ENCODE data around the gene EPG5.

EPG5 gene

DNA sequence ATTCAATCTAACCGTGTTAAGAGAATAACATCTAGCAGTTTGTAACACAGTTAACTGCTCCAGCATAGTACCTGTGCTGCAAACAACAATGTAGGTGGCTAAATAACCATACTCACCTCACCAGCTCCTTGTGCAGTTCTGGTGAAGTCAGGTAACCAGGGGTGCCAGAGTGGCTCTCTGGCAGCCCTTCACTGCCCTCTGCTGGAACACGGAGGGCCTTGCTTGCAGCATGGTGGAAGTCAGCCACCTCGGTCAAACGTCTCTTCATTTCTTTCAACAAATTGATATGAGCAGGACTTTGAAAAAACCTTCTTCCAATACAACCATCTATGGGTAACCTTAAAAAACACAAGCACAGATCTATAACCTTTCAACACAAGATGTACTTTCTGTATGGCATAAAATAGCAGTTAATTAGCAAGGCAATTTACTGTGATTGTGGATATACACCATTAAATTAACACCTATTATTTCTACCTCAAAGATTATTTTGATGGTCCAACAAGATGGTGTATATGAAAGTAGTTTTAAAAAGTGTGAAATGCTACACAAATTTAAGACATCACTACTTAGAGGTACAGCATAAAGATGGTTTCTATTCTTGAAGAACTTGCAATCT is 56.6 kb downstream of the EPG5 start:
- DNase-seq, result no peak

GRCh38 chr18:45901654-45902210 is 65.4 kb downstream of the EPG5 start:
- DNase-seq, result no peak

DNA sequence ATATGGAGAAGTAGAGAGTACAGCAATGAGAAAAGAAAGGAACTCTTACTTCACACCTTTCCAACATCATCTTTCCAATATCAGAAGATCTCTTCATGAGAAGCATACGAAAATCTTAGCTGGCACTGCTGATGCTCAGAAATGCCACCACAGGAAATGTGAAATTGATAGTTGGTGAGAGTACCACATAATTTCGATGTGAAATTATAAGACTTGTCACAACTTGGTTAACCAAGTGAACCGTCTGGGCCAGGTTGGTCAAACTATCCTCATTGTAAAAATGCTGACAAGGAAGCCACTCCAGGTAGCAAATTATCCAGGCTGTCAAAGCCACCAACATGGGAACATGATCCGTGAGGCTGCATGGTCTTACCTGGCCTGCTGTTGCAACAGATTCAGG is 66.5 kb downstream of the EPG5 start:
- no peak for DNase-seq

GRCh38 chr18:45896991-45897390 is 70.1 kb downstream of the EPG5 start:
- no peak for DNase-seq

DNA sequence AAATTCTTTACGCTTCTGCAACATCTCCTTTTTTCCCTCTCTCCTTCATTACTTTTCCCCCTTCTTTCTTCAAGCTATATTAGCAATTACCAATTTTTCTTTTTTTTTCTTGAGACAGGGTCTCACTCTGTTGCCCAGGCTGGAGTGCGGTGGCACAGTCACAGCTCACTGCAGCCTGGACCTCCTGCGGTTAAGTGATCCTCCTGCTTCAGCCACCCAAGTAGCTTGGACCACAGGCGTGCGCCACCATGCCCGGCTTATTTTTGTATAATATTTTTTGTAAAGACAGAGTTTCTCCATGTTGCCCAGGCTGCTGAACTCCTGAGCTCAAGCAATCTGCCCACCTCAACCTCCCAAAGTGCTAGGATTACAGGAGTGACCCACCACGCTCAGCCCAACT is 70.7 kb downstream of the EPG5 start:
- no peak for DNase-seq

- DNase-seq, result no peak
These were observed 71.8 kb downstream of the EPG5 start for GRCh38 chr18:45895339-45895738.

DNA sequence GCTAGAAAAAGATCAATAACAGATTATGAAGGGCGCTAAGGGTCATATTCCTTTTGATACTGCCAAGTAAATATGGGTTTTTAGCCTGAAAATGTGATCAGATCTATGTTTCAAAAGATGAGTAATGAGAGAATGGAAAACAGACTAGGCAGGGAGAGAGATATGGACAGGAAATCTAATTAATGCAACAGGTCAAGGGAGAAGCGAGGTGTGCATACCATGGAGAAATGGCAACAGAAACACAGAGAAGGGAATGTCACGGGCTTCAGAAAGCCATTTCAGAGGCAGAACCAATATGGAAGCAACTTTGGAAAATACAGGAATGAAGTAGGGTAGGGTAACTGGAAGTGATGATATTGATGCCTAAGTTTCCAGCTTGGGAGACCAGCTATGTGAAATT is 72.3 kb downstream of the EPG5 start:
- no peak for DNase-seq

- no peak for DNase-seq
These were observed 75.3 kb downstream of the EPG5 start for GRCh38 chr18:45891806-45892205.

- DNase-seq, result no peak
These were observed 76.5 kb downstream of the EPG5 start for GRCh38 chr18:45890606-45891005.

GRCh38 chr18:45889419-45890064 is 77.6 kb downstream of the EPG5 start:
- no peak for DNase-seq

- no peak for DNase-seq
These were observed 79.5 kb downstream of the EPG5 start for GRCh38 chr18:45887585-45887984.

DNA sequence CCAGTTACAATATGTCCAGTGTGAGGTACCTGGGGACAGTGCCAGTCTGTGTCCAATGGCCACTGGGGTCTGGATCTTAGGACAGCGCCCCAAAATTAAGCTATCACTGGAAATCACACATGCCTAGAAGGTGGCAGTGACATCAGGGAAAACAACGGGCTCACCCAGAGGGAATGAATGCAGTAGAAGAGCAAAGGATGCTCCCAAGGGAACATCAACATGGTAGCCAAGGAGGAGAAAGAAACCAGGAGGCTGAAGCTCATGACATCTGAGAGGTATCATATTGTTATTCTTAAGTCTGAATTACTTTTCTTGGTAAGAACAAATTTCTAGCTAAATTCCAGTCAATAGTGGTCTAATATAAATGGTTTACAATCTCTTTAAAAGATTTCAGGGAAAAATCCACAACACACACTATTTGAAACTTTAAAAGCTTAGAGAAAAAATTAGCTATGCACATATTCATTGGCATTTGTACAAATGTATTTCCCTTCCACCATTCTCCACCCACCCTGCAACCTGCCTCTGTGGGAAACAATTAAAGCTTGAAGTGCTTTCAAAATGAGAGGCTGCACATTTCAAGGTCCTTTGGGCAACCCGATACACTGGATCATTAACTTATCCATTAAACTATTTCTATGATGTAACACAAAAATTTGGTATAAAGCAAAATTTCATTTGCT is 86.1 kb downstream of the EPG5 start:
- DNase-seq, result no peak

DNA sequence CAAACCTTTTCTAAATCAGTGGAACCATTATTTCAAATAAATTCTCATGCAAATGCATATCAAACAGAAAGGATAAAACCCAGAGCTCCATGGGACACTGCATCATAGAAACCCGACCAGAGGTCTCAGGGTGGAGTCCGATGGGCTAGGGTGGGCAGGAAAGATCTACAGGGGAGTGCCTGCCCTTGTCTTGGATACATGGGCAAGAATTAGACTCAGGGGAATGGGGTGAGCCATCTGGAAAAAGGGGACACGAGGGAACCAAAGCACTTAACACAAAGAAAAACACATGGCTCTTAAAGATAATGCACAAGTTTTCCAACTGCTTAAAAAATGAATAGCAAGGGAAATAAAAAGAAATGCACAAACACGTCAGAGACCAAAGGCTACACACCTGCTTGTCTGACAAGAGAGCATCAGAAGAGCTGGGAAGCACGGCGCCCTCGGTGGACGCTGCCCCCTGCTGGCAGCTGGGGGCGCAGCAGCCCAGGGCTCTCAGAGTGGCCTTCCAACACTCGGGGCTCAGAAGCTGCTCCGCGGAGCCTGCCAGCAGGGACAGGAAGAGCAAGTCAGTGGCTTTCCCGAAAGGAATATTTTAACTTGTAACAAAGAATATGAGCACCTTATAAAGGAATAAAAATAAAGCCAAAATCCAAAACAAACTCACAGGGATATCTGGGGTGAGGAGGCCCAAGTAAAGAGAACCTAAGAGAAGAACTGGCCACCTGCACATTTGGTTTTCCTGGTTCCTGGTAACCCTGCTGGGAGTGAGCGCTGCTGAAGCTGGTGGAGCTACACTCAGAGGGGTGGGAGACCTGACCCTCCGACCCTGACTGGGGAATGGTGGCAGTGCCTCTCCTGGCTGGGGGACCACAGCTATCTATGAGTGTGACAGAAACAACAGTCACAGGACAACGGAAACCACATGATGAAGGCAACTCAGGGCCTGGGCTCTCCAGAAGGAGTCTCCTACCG is 87.2 kb downstream of the EPG5 start:
- peak; percentile 49 for DNase-seq

DNA sequence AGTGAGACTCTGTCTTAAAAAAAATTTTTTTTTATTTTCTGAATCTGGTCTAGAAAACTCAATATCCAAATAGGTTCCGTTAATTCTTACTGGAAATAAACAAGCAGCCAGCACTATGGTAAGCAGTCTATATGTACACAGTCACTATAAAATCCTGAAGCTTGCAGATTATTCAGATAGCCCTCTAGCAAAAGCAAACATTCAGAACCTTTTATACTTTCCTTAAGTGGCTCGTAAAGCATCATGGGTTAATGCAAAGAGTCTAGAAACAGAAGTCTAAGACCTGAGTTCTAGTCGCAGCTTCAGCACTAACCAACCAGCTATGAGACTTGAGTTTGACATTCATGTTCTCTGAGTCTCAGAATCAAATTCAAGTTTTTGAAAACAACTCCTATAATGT is 89.7 kb downstream of the EPG5 start:
- no peak for DNase-seq

DNA sequence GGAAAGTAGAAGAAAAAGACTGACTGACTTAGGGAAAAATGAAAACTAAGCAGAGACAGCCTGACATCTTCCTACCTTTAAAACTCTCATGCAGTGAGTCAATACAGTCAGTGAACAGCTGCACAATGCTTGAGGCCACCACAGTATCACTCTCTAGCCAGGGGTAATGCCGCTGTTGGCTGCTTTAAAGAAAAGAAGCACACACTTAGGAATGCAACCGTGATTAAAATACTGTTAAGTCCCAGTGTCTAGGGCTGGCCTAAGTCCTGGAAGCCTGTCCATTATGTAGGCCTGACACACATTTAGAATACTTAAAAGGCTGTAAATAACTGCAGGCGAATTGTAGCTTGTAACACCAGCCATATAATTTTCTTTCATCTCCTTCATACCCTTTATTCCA is 91.0 kb downstream of the EPG5 start:
- no peak for DNase-seq

GRCh38 chr18:45874491-45875184 is 92.5 kb downstream of the EPG5 start:
- DNase-seq, result no peak

GRCh38 chr18:45871431-45872084 is 95.6 kb downstream of the EPG5 start:
- DNase-seq, result no peak

DNA sequence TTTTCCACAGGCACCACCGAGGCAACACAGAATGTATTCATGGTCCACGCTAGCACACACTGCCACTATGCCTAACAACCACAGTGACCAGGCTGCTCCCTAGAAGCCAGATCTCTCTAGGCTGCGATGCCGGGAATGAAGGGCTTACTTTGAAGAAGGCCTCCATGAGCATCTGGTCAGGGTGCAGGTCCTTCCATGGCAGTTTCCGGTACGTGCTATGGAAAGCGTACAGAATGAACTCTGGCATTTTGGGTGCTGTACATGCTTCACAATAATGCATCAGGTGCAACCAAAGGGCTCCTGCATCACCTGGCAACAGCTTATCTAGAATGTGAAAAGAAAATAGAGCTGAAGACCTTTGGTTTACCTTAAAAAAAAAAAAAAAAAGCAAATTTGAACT is 96.7 kb downstream of the EPG5 start:
- DNase-seq, result no peak

DNA sequence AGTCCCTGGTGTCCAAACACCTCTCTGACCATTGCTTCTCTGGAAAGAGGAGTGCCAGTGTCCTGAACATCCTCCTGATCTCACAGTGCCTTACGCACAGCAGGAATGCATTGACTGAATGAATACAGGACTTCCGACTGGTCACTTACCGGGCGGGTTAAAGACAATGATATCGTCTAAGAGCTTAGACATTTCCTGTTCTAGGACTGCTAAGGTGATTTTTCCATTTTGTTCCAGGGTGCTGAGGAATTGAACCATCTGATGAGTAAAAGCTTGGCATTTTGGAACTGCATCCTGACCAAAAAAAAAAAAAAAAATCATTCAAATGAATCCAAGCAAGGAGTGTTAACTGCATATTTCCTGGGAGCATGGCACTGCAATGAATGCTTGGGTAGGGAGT is 101.7 kb downstream of the EPG5 start:
- no peak for DNase-seq

DNA sequence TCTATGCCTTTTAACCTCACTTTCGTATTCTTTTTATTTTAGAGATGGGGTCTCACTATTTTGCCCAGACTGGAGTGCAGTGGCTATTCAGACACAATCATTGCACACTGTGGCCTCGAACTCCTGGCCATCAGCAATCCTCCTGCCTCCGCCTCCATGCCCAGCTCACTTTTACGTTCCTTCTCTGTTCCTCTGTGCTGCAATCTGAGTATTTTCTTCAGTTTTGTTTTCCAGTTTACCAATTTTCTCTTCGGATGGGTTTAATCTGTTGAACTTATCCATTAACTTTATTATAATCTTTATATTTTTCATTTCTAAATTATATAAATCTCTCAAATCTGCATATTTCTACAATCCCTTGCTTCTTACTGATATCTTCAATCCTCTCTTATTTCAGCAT is 103.0 kb downstream of the EPG5 start:
- no peak for DNase-seq

GRCh38 chr18:45863469-45863868 is 103.7 kb downstream of the EPG5 start:
- DNase-seq, result no peak

DNA sequence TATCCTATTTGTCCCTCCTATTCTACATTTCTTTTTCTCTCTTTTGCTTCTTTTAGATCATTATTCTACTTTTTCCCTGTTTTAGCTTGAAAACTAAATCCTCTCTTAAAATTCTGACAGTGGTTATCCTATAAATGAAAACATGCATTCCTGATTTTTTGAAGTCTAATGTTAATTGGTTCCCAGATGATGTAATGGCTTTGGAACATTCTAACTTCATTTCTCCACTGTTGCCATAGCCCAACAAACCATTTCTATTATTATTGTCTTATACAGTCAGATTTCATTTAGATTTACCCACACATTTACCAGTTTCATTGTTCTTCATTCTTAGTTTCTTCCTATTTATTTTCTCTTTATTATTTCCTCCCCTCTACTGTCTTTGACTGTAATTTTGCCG is 105.2 kb downstream of the EPG5 start:
- DNase-seq, result no peak
